Right renal pelvis (tissue), 4 donors: ENCODE measurements around the gene MACROD1. TPM values are rescaled to one million over a fixed set of nuclear protein-coding genes. Genes with fewer than 3 reads are reported as not detected.

Source experiments
- DNase-seq, 4 donors: peaks; one replicate each; pipeline ENCODE4 v3.0.0-alpha.2; 2013; ENCODE audit warnings: low read depth in 4 of 4, low spot score in 3 of 4, missing footprints in 1 of 4
- polyA plus RNA-seq, 4 donors: library from polyadenylated mRNA; unstranded; fragments of 120-200 nt; gene quantifications; one replicate each; pipeline ENCODE4 v1.2.1, GENCODE V29; 2013; ENCODE audit not compliant: insufficient read length in 4 of 4

The MACROD1 gene
- polyA plus RNA-seq, 4 donors, result 13.6 to 18.9 (median 14.1) TPM

GRCh38 chr11:64115531-64116522 lies 50.1 kb downstream of the MACROD1 start:
- no peak for DNase-seq

- DNase-seq, result no peak
Measured at GRCh38 chr11:64114231-64114630, 51.7 kb downstream of the MACROD1 start.

- no peak for DNase-seq
Measured at GRCh38 chr11:64113462-64113780, 52.5 kb downstream of the MACROD1 start.

DNA sequence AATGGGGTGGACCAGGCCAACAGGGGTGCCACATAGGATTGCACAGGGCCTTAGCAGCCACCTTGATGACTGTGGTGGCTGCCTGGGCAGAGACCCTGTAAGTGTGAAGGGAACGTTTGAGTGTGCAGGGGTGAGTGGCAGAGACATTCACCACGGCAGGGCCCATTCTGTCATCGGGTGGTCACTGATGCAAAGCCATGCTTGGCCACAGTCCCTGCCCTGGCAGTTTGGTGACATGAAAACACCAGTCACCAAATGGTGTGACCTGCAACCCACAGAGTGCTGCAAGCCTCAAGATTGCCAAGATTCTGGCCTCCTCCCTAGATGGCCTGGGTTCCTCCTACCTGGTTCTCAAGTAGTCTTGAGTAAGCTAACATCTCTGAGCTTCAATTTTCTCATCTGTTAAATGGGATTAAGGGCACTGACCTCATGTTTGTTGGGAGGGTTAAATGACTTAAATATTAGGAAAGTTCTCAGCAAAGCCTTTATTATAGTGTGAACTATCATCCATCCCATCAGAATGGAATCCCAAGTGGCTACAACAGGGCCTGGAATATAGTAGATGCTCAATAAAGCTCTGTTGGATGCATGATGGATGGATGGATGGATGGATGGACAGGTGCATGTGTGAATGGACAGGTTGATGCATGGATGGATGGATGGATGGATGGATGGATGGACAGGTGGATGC lies 53.0 kb downstream of the MACROD1 start:
- no peak for DNase-seq

DNA sequence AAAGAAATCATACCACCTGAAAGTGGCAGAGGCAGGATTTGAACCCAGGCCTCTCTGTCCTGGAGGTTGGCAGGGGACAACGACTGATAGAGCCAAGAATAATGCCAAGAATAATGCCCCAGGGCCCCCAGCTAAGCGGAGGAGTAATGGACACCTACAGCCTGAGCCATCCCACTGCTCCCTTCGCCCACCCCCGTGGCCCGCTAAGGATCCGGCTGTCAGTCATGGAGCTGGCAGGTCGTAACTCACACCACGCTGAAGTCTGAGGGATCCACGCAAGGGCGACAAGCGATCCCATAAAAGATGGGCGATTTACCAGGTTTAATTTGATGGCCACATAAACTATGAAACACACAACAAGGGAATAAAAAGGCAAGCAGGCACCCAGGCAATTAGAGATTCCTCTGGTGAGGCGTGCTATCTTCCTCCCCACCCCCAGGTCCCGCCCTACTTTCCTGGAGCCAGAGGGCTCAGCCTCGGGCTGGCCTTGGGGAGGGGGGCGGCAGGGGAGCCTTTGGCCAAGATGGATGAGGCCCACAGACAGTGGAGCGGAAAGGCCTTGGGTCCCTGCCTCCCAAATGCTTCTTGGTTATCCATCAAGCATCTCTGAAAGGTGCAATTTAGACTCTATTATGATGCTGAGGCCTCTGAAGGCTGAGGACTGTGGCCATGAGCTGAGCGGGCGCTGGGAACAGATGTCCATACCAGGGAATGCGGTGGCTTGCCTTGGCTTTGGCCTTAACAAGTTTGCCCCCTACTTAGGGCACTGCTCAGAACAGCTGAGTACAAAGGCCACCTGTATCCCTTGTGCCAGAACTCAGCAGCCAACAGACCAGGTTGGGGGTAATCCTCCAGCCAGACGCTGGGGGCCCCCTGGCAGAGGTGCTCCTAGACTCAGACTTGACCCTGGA lies 55.2 kb downstream of the MACROD1 start:
- no peak for DNase-seq

GRCh38 chr11:64109332-64109731 lies 56.6 kb downstream of the MACROD1 start:
- no peak for DNase-seq

GRCh38 chr11:64107303-64107702 lies 58.6 kb downstream of the MACROD1 start:
- no peak for DNase-seq

- DNase-seq, result no peak
Measured at GRCh38 chr11:64104632-64105031, 61.3 kb downstream of the MACROD1 start.

GRCh38 chr11:64103277-64103985 lies 62.5 kb downstream of the MACROD1 start:
- peak in 1 of 4 donors; percentile 40 for DNase-seq

- DNase-seq, result no peak
Measured at GRCh38 chr11:64102005-64102738, 63.7 kb downstream of the MACROD1 start.

- no peak for DNase-seq
Measured at GRCh38 chr11:64101461-64101860, 64.5 kb downstream of the MACROD1 start.

- DNase-seq, result no peak
Measured at GRCh38 chr11:64100782-64101353, 65.0 kb downstream of the MACROD1 start.

GRCh38 chr11:64100360-64100759 lies 65.6 kb downstream of the MACROD1 start:
- no peak for DNase-seq

GRCh38 chr11:64099436-64099835 lies 66.5 kb downstream of the MACROD1 start:
- no peak for DNase-seq

DNA sequence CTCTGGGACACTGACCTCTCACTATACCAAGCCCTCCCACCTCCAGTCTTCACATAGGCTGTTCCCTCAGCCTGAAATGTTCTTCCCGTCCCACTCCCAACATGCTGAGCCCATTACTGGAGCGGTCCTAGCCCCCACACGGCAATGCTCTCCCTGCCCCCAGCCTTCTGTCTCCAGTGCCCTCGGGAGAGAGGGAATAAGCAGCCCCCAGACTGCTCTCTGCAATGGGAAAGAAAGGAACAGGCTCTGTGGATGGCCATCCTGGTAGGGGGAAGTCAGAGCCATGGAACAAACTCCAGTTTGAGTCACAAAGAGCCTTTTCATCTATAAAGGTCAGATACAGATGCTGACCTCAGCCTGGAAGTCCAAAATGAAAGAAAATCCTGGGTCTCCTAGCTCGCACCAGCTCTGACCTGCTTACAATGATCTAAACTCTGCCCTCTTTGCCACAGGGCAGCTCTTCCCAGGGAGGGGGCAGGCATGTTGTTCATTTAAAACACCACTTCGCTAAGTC lies 67.5 kb downstream of the MACROD1 start:
- no peak for DNase-seq

DNA sequence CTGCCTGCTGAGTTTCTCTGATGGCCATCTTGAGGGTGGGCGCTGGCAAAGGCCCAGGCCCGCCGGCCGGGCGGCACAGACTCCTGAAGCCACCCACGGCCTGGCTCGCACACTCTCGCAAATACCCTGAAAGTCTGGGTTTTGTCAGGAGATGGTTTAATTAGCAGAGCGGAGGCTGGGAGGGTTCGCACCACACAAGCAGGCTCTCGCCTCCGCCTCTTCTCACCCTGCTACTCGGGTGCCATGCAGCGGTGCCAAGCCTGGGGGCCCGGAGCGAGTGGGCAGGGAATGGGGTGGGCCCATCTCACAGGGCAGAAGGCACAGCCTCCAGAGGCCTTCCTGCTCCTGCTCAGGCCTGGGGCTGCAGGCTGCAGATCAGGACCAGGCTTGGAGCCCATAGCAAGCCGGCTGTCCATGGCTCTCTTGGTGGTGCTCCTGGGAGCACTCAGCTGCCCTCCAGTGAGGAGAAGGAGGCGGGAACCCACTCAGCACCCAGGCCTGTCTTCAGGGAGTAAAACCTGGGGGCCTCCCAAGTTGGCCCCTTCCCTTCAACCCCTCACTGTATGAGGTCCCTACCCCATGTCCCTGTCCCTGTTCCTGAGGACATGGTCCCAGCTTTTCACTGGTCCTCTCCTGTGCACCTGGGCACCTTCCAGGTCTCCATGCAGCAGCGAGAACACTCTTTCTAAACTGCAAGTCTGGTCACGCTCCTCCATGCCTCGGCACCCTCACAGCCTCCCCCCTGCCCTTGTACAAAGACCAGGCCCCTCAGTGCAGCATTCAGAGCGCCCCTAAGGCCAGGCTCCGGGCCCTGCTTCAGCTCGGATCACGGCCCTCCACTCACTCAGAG lies 68.2 kb downstream of the MACROD1 start:
- no peak for DNase-seq

GRCh38 chr11:64096835-64097234 lies 69.1 kb downstream of the MACROD1 start:
- no peak for DNase-seq

DNA sequence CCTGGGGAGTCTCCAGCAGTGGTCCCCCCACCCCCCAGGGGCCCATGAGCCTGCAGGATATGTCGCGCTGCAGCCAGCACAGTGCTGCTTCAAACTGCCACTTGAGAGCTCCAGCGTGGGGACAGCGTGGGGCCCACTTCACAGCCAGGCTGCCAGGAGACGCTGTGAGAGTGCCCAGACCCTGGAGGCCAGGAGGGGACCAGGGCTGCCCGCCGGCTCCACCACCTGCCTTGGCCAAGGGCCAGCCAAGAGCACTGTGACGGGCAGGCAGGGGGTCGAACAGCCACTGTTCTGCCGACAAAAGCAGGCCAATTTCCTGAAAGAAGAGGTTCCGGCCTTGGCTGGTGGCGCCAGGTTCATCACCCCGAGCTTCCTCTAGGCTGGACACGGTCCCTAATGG lies 70.0 kb downstream of the MACROD1 start:
- no peak for DNase-seq
